Effector CD4-positive, alpha-beta T cell (primary cell): ENCODE results near the gene SBSN.

ENCODE experiments used
- DNase-seq: peaks from one replicate; pipeline ENCODE4 v3.0.0-alpha.2; 2020

SBSN gene

DNA sequence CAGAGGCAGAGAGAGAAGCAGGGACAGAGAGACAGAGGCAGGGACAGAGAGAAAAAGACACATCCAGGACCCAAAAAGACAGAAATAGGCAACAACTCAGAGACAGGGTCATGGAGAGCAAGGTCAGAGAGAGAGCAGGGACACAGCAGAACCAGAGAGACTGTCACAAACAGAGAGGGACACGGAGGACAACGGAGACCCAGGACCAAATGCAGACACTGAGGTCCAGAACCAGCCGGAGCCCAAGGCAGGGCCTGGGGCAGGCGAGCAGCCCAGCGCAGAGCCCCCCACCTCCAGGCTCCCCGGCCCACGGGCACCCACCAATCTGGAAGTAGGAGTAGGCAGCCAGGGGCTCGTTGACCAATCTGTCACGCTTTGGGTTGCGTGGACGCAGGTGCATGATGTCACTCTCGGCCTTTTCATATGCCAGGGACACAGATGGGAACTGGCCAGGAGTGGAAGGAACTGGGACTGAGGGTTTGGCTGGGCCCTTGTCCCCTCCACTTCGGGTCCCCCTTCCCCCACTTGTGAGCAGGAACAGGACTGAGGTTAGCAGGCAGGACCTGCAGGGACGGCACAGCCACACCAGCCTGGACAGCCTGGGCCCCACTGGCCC lies 25.4 kb upstream of the SBSN start:
- DNase-seq: no peak

DNA sequence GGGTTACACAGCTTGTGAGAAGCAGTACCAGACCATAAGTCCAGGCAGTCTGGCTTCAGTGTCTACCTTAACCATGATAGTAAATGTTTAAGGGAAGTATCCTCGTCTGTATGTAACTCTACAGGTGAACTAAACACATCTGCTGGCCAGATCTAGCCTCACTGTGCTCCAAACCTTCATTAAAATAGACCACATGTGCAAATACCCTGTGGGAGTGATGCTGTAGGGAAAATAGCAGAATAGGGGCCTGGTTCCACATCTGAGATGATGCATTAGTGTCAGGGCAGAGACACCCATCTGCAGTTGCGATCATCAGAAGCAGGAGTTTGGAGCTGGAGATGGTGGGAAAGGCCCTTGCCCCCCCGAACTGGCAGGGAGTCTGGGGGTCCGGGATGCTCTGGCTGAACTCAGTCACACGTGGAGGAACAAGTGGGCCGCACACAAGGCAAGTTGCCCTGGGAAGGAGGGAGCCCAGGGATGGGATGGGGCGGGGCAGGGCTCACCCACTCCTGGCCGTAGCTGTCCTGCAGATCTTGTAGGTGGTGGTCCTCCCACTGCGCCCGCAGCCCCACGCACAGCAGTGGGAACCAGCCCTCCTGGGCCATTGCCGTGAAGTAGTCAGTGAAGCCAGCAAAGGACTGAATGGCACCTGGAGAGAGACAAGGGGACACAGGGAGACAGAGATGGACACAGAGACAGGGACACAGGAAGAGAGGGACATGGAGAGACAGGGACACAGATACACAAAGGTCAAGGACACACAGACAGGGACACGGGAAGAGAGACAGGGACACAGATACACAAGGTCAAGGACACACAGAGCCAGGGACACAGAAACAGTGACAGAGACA lies 24.6 kb upstream of the SBSN start:
- no peak for DNase-seq

DNA sequence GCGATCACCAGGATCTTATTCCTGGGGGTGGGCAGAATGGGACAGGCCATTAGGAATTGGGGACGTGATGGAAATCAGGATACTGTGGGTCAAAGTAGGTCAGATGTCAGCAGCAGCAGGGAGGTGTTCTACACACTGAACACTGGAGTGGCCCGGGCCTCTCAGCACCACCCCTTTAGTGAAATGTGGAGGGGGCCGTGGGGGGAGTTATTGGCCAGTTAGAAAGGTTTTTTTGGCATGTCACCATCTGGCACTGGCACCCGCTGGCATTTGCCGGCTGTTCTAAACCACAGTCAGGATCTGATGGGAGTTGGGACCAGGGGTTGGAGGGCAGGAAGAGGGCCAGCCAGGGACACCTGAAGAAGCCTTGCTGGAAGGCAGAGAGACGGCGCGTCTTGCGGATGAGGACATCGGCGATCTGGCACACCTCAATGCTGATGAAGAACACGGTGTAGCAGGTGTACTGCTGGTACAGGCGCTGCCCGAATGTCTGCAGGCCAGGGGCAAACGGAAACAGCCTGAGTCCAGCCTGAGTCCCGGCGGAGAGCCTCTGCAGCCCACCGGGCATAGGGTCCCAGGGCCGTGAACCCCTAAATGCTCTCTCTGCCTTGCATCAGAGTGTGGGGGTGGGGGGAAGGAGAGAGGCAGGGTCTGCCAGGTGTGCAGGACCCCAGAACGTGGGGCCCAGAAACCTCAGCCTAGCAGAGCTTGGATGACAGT lies 23.1 kb upstream of the SBSN start:
- DNase-seq: no peak

DNA sequence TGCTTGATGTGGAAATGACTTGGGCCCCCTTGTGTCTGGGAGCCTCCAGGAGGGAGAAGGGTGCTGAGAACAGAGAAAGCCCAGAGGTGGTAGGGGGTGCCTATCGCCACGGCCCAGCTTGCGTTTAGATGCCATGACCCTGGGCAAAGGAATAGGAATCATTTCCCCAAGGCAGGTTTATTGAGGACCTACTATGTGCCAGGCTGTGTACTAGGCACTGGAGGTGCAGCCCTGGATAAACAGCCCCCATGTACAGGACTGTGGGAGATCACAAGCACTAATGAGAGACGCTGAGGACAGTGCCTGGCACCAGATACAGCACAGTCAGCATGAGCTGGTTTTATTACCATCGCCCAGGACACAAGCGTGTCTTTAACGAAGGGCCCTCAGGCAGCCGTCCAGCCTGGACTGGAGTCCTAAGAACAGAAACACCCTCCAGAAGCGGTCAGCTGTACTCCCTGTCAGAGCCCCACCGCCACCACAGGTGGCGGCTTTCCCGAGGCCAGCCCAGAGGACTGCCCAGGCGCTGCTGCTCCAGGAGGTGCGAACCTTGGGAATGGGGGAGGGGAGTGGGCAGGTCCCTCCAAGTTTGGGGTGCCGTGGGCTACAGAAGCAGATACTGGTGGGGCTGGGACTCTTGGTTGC lies 21.9 kb upstream of the SBSN start:
- DNase-seq: no peak

DNA sequence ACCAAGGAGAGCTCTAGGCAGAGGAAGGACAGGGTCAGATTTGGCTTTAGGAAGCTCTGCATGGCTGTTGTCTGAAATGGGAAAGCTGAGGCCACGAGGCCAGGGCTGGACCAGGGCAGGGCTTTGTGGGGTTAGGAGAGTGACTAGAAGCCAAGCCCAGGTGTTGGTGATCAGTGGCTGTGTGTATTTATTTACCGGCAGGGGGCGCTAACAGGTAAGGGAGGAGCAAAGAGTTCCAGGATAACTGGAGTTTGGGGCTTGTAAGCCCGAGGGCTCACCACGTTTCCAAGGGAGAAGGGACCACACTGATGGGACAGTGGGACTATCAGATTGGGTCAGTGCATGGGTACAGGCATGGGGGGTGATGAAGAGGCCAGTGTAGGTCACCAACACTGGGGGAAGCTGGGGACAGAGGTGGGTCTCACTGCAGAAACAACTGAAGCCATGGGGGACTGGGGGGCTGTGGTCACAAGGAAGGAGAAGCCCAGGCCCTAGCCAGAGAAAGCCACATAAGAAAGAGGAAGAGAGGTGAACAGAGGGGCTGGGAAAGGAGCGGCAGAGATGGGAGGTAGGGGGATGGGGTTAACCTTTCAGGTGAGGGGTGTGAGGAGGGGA lies 21.2 kb upstream of the SBSN start:
- peak; percentile 50 for DNase-seq

DNA sequence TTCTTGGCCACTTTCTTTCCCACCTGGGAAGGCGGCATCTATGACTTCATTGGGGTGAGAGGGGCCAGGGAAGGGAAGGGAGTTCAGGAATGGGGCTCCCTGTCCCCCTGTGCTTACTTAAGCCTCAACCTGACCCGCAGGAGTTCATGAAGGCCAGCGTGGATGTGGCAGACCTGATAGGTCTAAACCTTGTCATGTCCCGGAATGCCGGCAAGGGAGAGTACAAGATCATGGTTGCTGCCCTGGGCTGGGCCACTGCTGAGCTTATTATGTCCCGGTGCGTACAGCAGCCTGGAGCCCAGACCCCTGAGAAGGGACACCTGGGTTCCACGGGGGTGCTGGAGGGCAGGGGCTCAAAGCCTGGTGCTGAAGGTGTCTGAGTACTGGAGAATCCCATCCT lies 18.4 kb upstream of the SBSN start:
- DNase-seq: no peak

DNA sequence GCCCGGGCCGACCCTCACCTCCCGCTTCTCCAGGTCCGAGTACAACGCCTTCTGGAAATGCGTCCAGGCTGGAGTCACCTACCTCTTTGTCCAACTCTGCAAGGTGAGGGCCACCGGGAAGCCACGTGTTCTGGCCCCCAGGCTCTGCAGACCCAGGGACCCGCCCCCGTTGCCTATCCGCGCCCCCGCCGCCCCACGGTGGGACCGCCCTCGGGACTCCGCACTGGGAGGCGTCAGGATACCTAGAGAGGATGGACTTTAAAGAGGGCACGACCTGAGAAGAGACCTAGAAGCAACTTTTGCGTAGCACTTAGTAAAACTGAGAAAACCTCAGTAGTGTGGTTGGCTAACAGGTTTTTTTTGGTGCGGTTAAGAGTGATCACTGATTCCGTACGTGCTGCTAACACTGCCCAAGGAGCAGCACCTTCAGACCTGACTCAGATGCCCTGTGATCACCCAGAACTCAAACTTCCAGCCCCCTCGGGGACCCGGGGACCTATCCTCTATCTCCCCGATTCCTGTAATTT lies 17.8 kb upstream of the SBSN start:
- DNase-seq: peak; percentile 35

DNA sequence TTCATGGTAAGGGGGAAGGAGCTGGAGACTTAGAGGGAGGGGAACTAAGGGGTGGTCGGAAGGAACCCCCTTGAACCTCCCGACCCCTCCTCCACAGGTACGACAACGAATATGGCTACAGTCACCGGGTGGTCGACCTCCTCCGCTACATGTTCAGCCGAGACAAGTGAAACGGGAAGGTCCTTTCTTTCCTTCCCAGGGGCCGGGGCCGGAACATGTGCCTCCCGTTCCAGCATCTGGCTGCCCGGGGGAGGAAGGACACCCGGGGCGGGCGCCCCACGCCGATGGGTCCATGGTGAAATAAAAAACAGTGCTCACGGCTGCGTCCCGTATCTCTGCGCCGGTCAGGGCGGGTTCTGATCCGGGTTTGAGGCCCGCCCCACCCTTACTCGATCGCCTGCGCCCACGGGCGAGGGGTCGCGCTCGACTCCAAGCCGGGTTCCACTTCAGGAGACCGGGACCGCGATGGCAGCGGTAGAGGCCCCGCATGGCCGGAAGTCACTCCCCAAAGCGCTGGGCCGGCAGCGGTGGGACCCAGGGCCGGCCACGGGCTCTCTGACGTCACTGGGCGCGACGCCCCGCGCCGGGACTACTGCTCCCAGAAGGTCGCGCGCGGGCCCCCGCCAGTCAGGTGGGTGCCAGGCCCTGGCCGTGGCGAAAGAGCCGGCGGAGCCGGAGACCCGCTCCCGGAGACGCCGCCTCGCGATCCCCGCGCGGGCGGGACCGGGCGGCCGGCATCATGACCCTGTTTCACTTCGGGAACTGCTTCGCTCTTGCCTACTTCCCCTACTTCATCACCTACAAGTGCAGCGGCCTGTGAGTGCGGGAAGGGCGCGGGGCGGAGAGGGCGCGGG lies 17.1 kb upstream of the SBSN start, which contains the start of gene TMEM147:
Gene TMEM147 (plus strand): TSS at position 626 of the 854 bp plus-strand sequence. CDS start 114 bp downstream, at position 740.
- DNase-seq: peak; percentile 63

DNA sequence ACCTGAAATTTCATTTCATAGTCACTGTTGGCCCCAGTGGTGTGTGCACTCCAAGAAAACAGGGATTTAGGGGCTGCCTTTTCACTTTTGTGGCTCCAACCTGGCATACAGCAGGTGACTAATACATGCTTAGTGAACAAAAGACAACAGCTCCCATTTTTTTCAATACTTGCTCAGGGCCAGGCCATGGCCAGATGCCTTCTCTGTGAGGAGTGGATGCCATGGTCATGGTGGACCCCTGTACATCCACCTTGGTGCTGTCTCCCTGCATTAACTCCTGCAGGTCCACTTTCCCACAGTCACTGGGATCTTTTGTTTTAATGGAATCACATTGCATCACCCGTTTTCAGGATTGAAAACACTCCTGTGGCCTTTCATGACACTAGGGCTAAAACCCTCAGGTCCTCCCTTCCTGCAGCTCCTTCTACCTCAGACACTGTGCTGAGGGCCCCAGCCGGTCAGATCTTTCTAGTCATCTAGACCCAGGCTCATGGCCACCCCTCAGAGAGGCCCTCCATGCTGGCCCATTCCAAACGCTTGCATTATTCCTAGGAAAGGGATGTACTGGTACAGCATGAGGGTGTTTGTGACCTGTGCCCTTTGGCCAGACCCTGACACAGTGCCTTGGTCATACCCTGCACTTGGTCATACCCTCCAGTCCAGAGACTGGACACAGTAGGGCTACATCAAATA lies 16.1 kb upstream of the SBSN start:
- no peak for DNase-seq

DNA sequence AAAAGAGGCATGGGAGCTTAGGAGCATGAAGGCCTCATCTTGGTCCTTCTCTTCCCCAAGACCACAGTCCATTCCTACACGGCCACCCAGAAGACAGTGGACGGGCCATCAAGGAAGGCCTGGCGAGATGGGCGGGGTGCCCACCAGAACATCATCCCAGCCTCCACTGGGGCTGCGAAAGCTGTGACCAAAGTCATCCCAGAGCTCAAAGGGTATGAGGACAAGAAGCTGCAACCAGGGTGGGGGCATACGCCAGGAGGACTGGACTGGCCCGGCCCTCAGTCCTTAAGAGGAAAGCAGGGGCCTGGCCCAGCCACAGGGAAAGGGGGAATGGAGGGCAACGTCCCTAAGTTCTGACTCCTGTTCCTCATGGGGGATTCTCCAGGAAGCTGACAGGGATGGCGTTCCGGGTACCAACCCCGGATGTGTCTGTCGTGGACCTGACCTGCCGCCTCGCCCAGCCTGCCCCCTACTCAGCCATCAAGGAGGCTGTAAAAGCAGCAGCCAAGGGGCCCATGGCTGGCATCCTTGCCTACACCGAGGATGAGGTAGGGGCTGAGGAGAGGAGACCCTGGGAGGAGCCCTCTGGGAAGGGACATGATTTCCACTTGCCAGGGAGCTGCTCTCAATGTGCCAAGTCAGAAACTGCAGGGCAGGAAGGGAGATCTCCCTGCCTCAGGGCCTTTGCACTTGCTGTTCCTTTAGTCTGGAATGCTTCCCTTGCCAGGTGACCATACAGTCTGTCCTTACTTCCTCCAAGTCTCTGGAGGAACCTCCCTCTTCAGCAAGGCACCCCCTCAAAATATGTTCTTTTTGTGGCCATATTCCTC lies 15.4 kb upstream of the SBSN start:
- DNase-seq: no peak

DNA sequence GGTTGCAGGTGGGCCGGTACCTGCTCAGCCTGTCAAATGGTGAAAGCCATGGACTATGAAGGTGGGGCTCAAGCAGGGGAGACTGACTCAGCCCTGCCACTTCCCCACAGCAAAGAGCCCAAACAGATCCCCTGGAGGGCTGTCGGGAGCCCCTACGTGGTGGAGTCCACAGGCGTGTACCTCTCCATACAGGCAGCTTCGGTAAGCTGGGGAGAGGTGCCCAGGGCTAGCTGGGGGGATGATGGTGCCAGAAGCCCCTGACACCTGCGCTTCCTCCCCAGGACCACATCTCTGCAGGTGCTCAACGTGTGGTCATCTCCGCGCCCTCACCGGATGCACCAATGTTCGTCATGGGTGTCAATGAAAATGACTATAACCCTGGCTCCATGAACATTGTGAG lies 14.1 kb upstream of the SBSN start:
- no peak for DNase-seq

DNA sequence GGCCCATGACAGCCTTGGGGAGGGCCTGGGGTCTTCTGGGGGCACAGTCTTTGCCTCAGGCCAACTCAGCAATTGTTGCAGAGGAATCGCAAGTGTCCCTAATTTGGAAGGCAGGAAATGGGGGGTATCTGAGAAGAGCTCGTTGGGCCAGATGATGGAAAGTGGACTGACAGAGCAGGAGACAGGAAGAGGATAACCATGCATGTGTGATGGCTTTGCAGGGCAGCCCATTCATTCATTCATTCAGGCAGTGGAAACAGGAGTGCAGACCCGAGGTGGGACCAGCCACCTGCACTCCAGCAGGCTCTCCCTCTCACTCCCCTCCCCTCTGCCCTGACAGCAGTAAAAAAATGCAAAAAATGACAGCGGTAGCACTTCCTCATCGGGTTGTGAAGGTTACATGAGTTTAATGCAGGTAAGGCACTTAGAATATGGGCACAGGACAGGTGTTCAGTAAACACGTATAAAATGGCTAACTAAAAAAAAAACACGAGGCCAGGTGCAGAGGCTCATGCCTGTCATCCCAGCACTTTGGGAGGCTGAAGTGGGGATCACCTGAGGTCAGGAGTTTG lies 12.3 kb upstream of the SBSN start:
- DNase-seq: no peak

DNA sequence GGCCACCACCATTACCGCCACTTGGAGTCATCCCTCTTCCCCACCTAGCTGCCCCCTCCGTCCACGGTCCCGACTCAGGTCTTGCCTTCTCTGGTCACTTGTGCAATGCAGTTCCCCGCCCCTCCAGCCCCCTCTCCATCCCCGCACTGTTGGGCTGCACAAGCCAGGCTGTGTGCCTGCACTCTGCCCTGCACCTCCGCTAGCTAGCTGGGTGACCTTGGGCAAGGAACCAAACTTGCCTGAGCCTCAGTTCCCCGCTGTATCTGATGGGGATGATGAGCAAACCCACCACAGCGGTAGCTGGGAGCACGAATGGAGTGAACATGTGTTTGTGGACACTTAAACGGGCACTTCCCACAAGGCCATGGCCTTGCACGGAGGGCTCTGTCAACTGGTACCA lies 11.7 kb upstream of the SBSN start:
- no peak for DNase-seq

DNA sequence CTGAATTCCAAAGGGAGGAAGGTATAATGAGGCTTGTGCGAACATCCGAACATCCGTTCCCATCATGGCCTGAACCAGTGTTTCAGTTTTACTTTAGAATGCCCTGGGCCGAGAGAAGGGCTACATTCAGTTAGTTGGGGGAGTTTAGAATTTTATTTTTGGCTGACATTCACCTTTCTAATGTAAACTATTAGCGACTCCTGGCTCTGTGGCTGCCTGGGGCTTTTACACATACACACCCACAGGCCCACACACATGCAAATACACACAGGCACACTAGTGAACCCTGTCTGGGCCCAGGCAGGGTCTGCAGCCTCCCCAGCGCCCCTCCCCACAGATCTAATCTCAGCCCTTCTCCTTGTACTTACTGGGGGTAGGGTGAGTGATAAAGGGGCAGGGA lies 11.2 kb upstream of the SBSN start:
- no peak for DNase-seq

DNA sequence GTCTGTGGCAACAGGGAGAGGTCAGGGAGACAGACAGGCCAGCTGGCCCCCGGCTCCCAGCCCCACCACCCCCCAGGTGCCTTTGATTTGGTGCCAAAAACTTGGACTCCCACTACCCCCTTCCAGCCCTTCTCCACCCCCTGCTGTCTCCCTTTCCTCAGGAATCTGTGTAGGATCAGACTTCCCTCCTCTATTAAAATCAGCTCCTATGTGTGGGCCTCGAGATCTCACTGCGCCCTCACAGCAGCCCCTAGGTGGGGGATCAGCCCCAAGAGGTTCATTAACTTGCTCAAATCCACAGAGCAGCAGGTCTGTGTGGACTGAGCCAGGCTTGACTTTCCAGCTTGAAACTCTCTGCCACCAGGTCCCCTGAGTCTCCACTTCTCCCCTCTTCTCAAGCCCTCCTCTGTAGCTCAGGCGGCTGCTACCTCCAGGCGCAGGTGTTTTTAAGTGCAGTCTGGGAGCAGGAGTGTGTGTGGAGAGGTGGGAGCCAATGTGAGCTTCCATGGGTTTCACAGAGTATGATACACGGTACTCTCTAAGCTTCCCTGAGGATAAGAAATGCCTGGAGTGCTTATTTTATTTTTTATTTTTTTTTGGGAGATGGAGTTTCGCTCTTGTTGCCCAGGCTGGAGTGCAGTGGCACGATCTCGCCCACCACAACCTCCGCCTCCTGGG lies 6.8 kb upstream of the SBSN start:
- no peak for DNase-seq

DNA sequence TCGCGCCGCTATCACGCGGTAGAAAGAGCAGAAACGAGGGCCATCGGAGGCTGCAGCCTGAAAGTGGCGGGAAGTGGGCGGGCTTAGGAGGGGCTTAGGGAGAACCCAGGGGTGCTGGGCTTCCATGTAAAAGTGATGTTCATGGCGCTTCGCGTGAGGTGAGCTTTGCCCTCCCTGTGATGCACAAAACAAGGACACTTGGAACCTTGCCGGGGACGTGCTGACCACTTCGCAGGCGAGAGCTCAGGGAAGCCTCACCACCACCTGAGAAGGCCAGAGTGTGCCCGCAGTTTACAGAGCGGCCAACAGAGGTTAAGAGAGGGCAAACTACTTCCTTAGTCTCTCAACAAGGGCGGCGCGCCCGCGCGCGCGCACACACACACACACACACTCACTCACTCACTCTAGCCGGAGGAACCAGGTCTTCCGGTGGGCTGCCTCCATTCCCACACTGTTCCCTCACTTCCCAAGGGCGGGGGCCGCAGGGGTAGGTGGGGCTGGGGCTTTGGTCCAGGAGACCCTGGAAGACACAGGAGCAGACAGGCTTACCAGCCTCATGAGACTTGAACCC lies 5.8 kb upstream of the SBSN start:
- no peak for DNase-seq

DNA sequence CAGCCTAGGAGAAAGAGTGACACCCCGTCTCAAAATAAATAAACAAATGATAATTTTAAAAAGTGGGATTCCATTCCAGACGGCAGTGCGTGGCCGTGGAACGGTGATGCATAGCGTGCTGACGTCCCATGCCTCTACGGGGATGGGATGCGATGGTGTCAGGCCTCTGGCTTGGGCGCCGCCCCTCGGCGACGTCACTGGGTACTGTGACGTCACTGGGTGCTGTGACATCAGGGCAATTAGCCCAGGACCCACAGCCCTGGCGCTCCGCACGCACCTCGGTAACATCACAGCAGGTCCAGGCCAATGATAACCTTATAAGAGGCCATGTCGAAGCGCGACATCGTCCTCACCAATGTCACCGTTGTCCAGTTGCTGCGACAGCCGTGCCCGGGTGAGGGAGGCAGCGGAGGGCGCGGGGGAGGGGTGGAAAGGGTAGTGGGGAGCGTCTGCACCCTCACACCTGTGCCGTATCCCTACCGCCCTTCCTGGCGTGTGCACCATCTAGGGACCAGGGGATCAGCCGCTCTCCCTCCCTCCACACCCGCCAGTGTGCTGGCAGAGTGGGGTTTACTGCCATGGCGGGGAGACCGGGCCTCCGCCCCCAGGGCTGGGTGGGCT lies 5.2 kb upstream of the SBSN start, which contains the start of gene GAPDHS:
Gene GAPDHS (plus strand): TSS at position 256 of the 621 bp plus-strand sequence. CDS start 72 bp downstream, at position 328.
- DNase-seq: no peak

DNA sequence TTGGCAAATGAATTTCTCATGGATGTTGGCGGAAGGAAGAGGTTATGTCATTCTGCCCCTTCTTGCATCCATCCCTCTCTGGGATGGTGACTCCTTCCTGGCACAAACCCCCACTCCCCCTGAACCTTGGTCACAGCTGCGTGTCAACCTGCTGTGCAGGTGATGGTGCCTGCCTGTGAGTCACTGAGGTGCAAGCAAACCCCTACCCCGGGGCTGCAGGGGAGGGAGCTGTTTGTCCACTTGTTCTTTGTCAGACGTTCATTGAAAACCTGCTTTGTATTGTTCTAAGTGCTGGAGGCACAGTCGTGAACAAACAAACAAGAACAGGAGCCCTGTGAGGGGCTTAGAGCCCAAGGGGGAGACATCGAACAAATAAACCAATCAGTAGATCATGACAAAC lies 3.2 kb upstream of the SBSN start:
- DNase-seq: no peak
